GM19240 (cell line): Measurements from ENCODE around the gene EYA3.

Source experiments
- DNase-seq: peaks from one replicate; pipeline ENCODE4 v3.0.0; 2011; ENCODE audit warnings: low spot score; ENCODE audit not compliant: insufficient read length

Gene EYA3, protein sequence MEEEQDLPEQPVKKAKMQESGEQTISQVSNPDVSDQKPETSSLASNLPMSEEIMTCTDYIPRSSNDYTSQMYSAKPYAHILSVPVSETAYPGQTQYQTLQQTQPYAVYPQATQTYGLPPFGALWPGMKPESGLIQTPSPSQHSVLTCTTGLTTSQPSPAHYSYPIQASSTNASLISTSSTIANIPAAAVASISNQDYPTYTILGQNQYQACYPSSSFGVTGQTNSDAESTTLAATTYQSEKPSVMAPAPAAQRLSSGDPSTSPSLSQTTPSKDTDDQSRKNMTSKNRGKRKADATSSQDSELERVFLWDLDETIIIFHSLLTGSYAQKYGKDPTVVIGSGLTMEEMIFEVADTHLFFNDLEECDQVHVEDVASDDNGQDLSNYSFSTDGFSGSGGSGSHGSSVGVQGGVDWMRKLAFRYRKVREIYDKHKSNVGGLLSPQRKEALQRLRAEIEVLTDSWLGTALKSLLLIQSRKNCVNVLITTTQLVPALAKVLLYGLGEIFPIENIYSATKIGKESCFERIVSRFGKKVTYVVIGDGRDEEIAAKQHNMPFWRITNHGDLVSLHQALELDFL

DNA sequence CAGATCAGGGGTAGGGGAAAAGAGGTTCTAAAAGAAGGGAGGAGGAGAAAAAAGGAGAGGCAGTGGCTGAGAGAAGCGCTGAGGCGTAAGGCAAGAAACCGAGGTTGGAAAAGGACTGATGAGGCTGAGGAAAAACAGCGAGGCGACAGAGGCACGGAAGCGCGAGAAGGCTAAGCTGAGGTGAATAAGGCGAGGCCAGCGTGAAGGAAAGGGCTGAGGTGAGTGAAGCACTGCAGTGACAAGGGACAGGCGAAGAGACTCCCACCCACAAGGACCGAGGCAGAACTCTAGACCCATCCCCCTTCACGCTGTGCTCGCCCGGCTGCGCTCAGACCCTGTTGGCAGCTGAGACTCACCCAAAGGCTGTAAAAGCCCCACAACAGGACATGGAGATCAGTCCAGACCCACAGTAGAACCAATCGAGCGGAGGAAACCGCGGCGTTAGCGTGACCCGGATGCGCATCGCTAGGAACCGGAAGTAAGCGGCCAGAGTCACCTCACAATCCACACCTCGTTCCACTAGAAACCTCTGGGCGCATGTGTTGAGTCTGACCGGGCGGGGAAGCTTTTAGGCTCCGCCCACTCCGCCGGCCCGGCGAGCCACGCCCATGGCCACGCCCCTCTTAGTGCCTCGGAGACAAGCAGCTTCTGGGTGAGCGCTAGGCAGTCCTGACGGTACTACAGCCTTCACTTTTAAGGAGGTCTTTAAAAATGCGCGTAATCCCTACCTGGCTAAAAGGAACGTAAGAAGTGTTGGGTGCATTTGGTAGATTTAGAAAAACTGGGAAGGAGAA lies at the start of gene EYA3:
EYA3 (minus strand) TSS at position 443 of the 794 bp plus-strand sequence. CDS start 30,584 bp downstream, outside the sequence.
- peak; percentile 84 for DNase-seq

DNA sequence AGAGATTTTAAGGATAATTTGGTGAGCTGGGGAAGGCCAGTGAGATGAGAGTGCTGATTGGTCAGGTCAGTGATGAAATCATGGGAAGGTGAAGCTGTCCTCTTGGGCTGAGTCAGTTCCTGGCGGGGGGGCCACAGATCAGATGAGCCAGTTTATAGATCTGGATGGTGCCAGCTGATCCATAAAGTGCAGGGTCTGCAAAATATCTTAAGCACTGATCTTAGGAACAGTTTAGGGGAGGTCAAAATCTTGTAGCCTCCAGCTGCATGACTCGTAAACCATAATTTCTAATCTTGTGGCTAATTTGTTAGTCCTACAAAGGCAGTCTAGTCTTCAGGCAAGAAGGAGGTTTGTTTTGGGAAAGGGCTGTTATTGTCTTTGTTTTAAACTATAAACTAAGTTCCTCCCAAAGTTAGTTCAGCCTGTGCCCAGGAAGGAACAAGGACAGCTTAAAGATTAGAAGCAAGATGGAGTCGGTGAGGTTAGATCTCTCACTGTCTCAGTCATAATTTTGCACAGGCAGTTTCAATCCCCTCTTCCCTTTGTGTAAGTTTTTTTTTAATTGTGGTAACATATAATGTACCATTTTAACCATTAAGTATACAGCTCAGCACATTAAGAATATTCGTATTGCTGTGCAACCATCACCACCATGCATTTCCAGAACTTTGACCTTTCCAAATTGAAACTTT lies 48.7 kb upstream of the EYA3 start:
- no peak for DNase-seq

DNA sequence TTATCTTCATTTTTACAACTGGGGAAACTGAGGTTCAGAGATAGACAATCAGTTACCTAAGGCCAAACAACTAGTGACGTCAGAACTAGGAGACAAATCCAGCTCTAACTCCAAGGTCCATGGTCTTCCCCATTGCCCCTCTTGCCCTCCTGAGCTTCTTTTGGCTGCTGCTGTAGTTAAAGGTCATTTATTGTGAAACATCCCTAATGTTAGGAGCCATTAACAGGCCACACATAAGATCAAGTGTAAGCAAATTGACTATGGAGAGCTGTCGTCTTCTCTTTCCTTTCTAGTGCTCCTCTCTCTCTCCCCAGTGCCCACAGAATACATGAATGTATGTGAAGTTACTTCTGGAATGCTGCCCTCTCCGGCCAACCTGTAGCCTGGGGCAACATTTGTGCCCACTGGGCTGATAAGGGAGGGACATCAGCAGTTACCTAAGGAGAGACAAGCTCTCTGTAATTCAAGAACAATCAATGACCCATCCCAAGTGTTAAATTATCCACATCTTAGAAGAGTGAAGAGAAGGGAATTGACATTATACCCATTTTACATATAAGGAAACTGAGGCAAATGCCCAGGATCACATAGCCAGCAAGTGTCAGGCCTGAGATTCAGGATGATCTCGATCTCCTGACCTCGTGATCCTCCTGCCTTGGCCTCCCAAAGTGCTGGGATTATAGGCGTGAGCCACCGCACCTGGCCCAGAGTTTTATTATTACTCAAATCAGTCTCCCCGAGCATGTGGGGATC lies 47.9 kb upstream of the EYA3 start:
- DNase-seq: no peak

DNA sequence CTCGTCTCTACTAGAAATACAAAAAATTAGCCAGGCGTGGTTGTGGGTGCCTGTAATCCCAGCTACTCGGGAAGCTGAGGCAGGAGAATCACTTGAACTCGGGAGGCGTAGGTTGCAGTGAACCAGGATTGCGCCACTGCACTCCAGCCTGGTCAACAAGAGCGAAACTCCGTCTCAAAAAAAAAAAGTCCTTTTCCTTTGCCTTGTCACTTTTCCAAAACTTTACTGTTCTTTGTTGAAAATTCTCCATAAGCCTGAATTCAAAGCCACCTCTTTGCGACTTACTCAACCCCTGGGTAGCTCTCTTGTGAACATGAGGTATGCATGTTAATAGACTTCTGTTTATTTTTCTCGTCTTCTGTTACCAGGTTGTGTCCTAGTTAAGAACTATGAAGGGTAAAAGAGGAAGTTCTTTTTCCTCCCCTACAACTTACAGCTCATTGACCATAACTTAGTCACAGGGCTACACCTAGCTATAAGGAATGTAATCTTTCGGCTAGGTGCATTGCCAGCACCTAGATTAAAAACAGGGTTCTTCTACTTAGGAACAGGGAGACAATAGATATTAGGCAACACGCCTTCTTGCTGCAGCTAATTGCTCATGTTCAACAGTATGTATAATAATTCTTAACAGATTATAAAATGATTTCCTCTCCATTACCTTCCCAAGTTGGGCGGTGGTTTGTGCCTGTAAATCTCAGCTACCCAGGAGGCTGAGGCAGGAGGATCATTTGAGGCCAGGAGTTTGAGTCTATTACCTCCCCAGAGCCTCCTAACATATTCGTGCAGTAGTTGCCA lies 47.2 kb upstream of the EYA3 start:
- DNase-seq: no peak

DNA sequence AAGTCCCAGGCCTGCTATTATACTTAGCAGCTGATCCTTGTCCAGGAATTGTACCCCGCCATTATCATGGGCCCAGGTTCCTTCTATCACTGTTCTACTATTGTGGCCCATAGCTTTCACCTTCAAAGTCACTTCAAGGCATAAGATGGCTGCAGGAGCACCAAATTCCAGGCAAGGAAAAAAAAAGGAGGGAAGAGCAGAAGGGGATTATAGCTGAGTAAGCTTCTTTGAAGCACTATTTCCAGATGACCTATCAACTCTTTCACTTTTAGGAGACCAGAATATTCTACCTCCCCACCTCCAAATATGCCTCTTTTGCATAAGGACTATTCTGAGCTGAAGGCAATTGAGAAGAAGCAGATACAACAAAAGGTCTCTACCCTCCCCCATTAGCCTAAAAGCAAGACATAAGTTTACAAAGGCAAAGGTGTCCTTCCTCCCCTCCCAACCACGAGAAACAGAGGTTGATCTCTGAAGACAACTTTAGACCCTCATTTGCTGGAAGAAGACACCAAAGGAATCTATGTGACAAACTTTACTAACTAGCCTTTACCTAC lies 46.3 kb upstream of the EYA3 start:
- no peak for DNase-seq

DNA sequence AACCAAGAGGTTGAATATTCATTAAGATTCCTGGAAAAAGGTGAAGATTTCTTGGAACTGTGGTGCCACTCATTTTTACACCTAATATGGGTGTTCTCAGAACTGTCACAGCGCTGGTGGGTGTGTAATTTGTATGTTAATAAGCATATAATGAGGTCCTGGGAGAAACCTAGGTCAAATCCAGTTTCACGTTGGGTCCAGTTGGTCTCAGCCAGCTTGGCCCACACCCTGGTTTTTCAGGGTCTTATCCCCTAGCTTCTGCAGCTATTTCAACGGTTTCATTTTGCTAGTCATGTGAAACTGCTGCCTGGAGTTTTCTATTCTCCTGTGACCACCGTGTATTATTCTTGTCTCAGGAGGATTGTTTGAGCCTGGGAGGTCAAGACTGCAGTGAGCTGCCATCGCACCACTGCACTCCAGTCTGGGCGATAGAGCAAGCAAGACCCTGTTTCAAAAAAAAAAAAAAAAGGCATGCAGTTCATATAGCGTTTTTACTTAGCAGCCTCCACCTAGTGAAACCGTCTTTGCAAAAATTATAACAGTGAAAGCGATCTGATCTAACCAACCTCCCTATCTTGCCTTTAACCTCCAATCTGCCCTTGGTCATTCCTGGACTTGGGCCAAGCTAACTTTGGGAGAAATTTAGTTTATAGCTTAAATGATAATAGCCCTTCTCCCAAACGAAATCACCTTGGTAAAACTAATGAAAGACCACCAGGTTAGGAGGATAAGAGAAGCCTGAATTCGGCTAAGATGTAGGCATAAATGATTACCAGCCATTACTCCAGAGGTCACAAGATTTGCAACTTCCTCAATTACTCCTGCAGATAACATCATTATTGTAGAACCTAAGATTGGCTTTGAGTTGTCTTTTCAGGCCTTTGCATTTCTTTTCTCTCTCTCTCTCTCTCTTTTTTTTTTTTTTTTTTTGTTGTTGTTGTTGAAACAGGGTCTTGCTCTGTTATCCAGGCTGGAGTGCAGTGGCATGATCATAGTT lies 44.1 kb upstream of the EYA3 start:
- no peak for DNase-seq

DNA sequence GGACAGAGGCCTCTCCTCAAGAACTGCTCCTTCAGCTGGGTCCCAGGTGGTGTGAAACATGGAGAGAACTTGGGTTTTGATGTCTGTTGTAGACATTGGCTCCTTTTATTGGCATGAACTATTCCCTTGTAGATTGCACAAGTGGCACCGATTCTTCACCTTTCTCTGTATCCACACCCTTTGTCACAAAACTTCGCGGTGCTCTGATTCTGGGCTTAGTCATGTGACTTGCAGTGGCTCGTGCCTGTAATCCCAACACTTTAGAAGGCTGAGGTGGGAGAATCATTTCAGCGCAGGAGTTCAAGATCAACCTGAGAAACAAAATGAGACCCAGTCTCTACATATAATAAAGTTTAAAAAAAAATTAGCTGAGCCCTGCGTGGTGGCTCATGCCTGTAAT lies 42.5 kb upstream of the EYA3 start:
- DNase-seq: no peak

DNA sequence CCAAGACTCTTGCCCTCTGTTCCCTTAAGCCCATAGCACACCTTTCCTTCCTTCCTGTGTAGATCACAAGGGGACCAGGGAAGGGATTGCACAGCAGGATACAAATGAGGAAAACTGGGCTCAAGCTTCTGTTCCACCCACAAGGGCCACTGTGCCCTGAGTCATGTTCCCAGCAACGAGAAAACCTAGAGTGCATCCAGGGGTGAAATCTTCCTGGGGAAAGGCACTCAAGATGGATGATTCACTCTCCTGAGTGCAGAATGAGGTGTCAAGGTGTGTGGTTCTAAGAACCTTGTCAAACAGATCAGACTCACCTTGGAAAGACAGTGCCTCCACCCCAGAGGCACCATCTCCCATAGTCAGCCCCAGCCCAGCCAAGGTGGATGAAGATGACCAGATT lies 40.7 kb upstream of the EYA3 start:
- DNase-seq: no peak

DNA sequence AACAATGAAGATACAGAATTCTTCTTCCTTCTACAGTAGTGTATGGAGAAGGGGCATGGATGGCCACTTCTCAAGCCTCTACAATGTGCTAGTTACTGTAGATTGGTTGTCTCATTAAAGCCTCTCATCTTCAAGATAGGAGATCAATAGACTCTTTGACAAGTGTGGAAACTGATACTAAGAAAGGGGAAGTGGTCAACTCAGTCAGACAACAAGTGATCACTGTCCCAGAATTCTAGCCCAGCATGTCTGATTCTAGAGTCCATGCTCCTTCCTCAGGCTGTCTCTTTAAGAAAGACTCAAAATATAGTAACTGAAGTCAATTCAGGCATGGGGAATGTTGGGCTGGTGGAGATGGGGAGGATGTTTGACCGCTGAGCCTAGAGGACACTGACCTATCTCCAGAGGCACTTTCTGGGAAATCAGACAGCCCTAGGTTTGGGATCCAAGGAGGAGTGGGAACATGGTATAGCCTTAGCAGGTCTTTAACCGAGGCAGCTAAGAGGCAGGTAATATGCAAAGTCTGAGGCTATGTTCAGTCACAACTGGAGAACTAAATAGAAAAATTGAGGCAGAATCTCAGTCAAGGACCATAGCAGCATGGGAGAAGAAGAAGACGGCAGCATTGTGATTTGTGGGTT lies 39.3 kb upstream of the EYA3 start:
- no peak for DNase-seq

DNA sequence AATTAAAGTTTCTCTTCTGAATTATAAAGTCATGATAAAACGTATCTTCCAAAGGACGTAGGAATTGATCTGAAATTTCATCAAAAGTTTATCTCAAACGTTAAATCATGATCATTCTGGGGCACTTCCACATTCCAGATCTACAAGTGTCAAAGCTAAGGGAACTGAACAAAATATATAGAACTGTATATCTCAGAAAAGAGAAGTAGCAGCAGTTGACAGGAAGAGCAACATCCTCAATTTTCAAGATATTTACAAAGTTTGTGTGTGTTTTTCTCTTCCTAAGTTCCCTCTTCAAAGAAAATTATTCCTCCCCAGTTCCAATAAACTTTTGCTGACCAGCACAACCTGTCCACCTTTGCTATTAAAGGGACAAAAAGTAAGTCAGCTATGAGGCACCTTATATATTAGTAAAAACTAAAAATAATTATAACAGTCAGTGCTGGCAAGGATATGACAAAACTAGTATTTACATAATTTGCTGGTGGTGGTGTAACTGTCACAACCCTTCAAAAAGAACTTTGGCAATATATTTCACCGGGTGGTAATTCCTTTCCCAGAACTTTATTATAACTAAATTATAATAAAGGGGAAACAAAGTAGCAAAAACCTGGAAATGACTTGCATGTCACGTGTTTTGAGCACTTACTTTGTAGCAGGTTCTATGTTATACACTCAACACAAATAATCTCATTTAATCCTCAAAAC lies 38.5 kb upstream of the EYA3 start:
- no peak for DNase-seq

DNA sequence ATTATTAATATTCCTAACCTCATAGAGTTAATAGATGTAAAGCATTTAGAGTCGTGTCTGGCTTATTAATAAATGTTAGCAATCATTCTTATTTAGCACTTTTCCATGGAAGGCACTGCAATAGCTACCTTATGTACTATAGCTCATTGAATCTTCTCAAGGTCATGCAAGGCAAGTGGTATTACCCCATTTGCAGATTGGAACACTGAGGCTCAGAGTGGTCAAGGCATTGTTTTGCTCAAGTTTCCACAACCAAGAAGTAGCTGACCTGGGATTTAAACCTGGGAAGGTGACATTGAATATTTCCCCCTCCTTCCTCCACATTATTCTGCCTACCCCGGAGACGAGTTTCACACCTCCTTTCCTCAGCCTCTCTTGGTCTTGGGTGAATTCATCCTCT lies 37.8 kb upstream of the EYA3 start:
- DNase-seq: no peak

DNA sequence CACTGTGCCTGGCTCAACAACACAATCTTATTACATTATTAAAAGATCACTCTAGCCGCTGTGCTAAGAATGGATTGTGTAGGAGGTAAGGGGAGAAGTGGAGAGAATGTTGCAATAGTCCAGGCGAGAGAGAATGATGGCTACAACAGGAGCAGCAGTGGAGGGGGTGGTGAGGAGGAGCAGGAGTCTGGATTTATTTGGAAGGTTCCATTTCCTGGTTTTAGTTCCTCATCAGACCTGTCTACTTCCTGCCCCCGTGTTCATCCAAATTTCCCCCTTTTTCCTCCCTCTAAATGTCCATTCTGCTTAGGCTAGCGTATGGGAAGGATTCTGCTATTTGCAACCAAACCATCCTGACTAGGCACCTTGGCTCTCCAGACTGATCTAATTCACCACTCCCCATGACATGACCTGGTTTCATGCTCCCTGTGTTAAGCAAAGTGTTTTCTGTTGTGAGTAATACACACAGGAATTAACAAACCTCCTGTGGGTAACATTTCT lies 35.1 kb upstream of the EYA3 start:
- DNase-seq: no peak

DNA sequence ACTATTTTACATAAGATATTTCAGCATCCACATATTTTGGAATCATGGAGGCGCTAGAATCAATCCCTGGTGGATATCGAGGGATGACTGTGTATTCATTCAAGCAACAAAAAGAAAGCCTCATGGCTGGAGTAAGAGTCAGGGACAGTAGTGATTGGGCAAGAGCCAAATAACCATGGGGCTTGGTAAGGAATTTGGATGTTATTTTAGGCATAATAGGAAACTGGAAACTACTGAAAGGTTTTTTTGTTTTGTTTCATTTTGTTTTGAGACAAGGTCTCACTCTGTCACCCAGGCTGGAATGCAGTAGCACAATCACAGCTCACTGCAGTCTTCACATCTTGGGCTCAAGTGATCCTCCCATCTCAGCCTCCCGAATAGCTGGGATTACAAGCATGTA lies 33.8 kb upstream of the EYA3 start:
- DNase-seq: no peak

DNA sequence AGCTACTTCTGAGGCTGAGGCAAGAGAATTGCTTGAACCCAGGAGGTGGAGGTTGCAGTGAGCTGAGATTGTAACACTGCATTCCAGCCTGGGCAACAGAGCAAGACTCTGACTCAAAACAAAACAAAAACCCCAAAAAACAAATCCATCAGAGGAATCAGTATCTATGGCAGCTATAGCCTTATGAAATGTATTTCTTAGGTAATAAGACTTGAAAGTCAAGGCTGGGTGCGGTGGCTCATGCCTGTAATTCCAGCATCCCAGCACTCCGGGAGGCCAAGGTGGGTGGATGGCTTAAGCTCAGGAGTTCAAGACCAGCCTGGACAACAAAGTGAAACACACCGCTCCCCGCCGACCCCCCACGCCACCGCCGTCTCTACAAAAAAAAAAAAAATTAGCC lies 31.1 kb upstream of the EYA3 start:
- DNase-seq: no peak

DNA sequence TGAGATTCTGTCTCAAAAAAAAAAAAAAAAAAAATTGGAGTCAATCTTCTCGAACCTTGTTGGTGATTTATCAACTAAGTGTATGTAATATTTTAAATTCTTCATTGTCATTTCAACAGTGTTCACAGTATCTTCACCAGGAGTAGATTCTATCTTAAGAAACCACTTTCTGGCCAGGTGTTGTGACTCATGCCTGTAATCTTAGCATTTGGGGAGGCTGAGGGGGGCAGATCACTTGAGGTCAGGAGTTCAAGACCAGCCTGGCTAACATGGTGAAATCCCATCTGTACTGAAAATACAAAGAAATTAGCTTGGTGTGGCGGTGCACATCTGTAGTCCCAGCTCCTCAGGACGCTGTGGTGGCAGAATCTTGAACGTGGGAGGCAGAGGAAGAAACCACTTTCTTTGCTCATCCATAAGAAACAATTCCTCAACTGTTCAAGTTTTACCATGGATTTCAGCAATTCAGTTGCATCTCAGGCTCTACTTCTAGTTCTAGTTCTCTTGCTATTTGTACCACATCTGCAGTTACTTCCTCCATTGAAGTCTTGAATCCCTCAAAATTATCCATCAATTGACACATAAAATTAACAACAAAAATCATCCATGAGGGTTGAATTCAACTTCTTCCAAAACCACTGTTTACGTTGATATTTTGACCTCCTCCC lies 30.4 kb upstream of the EYA3 start:
- DNase-seq: no peak

DNA sequence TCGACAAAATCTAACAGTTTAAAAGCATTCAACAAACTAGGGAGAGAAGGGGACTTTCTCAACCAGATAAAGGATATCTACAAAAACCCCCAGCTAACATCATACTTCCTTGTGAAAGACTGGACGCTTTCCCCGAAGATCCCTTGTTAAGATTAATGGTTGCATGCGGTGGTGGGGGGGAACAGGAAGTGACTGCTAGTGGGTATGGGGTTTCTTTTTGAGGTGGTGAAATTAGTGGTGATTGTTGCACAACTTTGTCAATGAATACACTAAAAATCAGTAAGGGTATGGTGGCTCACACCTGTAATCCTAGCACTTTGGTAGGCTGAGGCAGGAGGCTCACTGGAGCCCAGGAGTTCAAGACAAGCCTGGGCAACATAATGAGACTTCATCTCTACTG lies 26.9 kb upstream of the EYA3 start:
- DNase-seq: no peak

DNA sequence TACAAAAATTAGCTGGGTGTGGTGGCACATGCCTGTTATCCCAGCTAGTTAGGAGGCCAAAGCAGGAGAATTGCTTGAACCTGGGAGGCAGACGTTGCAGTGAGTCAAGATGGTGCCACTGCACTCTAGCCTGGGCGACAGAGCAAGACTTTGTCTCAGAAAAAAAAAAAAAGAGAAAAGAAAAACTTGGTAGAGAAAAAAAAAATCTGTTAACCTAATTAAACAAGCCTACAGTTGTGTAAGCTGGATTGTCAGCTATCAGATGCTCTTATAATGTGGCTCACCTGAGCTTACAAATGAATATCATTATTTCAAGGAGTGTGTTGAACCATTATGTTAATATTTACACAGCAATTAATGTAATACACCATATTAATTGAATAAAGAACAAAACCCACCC lies 26.4 kb upstream of the EYA3 start:
- DNase-seq: no peak
